Caco-2 (cell line): Measurements from ENCODE around the gene LGALS3. TPM values are rescaled to one million over a fixed set of nuclear protein-coding genes. Genes with fewer than 3 reads are reported as not detected.
A peak's percentile ranks its signal among the peaks of the same experiment; 100 is the strongest.

Source experiments
- BruUV-seq: library from RNA; stranded (reverse); fragments of 400-500 nt; replicated peaks from 2 replicates; lab custom pipeline; 2021; lab: Mats Ljungman, UMichigan
- CTCF ChIA-PET: fragments of 300-600 bp; sonication (Branson Sonifier 250); formaldehyde crosslinking; loops from one replicate; lab custom pipeline; 2022; ENCODE audit warnings: antibody characterized with exemption; lab: Charles Lee
- POLR2A ChIA-PET: fragments of 300-600 bp; sonication (Branson Sonifier 250); formaldehyde crosslinking; loops from one replicate; lab custom pipeline; 2022; ENCODE audit warnings: antibody characterized with exemption; lab: Charles Lee
- DNase-seq, 2 experiments: peaks; one replicate each; pipeline versions ENCODE4 v3.0.0 to v3.0.0-alpha.2; 2020 to 2022
- H3K27me3 ChIP-seq: replicated peaks from 2 replicates; pipeline ENCODE4 v1.6.0; 2011; ENCODE audit warnings: low read length; ENCODE audit not compliant: control insufficient read depth, insufficient read depth
- H3K36me3 ChIP-seq: 2 replicates; pipeline ENCODE4 v1.5.1; 2011; ENCODE audit warnings: low read length; ENCODE audit not compliant: control insufficient read depth, insufficient read depth
- H3K4me1 ChIP-seq: fragments of 250-450 bp; sonication (Bioruptor Pico); 2 replicates; pipeline ENCODE4 v1.5.1; 2020; ENCODE audit warnings: mild to moderate bottlenecking
- H3K4me3 ChIP-seq: 2 replicates; pipeline ENCODE4 v1.5.1; 2011; ENCODE audit warnings: low read depth, mild to moderate bottlenecking, control low read depth, low read length
- H3K9me3 ChIP-seq: fragments of 250-450 bp; sonication (Bioruptor Pico); 2 replicates; pipeline ENCODE4 v1.5.1; 2020; ENCODE audit warnings: mild to moderate bottlenecking, moderate library complexity
- H3K27ac Mint-ChIP-seq: one replicate; pipeline ENCODE4 v1.8.0; 2022; ENCODE audit warnings: mixed read lengths; ENCODE audit not compliant: unreplicated experiment
- H3K27me3 Mint-ChIP-seq: one replicate; pipeline ENCODE4 v1.8.0; 2022; ENCODE audit warnings: mixed read lengths; ENCODE audit not compliant: insufficient read depth, unreplicated experiment
- H3K36me3 Mint-ChIP-seq: one replicate; pipeline ENCODE4 v1.8.0; 2022; ENCODE audit warnings: mild to moderate bottlenecking, mixed read lengths; ENCODE audit not compliant: insufficient read depth, unreplicated experiment
- H3K4me1 Mint-ChIP-seq: one replicate; pipeline ENCODE4 v1.8.0; 2022; ENCODE audit warnings: low read depth, mixed read lengths; ENCODE audit not compliant: unreplicated experiment
- H3K4me3 Mint-ChIP-seq: one replicate; pipeline ENCODE4 v1.8.0; 2022; ENCODE audit warnings: mild to moderate bottlenecking, moderate library complexity, mixed read lengths; ENCODE audit not compliant: unreplicated experiment
- H3K9me3 Mint-ChIP-seq: one replicate; pipeline ENCODE4 v1.8.0; 2022; ENCODE audit warnings: mixed read lengths; ENCODE audit not compliant: unreplicated experiment
- intact Hi-C: fragments of 100-400 bp; cut with micrococcal nuclease; formaldehyde crosslinking; loops from one replicate; pipeline ENCODE4 v1.10.0; 2022; ENCODE audit not compliant: unreplicated experiment
- total RNA-seq: library from RNA; stranded (reverse); gene quantifications from 2 replicates; pipeline ENCODE4 v1.2.3, GENCODE V29; 2022
- TF ChIP-seq, protein P1 (sequence below), 2 experiments: fragments of 200-600 bp in 1 of 2; IDR thresholded peaks; 1 replicate in 1 of 2; 2 replicates in 1 of 2; pipeline versions ENCODE4 v1.5.1 to v1.8.0; 2011 to 2022; ENCODE audit warnings: antibody characterized with exemption in 1 of 2, control low read depth in 1 of 2, inconsistent platforms in 1 of 2, low read depth in 1 of 2, low read length in 1 of 2, mild to moderate bottlenecking in 1 of 2, moderate library complexity in 1 of 2; ENCODE audit not compliant: insufficient read depth in 1 of 2, severe bottlenecking in 1 of 2, unreplicated experiment in 1 of 2

LGALS3 gene
- total RNA-seq, 1 experiment from 2014 or later, result 206 TPM

DNA sequence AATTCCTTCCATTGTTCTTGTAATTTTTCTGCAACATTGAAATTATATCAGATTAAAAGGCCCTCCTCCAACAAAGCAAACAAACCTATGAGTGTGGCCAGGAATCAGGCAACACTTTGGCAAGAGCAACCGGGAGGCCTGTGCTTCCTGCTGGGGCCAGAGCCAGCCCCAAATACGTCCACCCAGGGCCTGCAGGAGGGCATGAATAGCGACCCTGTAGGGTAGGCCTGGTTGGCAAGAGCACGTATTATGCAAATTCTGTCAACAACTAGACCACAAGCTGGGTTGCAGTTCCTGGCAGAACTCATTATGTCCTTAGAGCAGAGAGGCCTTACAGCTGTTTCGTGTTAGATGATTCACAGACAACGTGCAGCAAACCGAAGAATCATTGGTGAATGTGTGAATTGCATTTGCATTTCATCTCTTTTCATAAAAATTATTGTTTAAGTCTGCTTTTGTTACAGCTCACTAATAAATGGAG, 26.9 kb upstream of the LGALS3 start:
- Mint-ChIP-seq H3K27ac (peak overlapping the region; percentile 99), H3K9me3 (peaks cover 7% of the 10 kb centered on the region), H3K4me1 (peaks cover 25% of the 10 kb centered on the region), H3K36me3 (peaks cover 26% of the 10 kb centered on the region), H3K4me3 (peak overlapping the region; percentile 91), H3K27me3 (no peaks in the 10 kb centered on the region)
- BruUV-seq, result no TSS peak
- peak overlapping the region; percentile 37 for H3K4me3 ChIP-seq
- TF ChIP-seq, protein P1, sequence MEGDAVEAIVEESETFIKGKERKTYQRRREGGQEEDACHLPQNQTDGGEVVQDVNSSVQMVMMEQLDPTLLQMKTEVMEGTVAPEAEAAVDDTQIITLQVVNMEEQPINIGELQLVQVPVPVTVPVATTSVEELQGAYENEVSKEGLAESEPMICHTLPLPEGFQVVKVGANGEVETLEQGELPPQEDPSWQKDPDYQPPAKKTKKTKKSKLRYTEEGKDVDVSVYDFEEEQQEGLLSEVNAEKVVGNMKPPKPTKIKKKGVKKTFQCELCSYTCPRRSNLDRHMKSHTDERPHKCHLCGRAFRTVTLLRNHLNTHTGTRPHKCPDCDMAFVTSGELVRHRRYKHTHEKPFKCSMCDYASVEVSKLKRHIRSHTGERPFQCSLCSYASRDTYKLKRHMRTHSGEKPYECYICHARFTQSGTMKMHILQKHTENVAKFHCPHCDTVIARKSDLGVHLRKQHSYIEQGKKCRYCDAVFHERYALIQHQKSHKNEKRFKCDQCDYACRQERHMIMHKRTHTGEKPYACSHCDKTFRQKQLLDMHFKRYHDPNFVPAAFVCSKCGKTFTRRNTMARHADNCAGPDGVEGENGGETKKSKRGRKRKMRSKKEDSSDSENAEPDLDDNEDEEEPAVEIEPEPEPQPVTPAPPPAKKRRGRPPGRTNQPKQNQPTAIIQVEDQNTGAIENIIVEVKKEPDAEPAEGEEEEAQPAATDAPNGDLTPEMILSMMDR (IDR thresholded peaks at IDR 0.05; ENCODE audit: insufficient read depth in 1 of 2, low read depth in 1 of 2, low read length in 1 of 2, severe bottlenecking in 1 of 2, unreplicated experiment in 1 of 2), result no peak
- no peaks in the 10 kb centered on the region for H3K27me3 ChIP-seq
- H3K4me1 ChIP-seq, result peaks cover 35% of the 10 kb centered on the region
- peak in 1 of 2 experiments; percentile 28 for DNase-seq
- POLR2A ChIA-PET, result interaction anchor here (0.6 to 2.8 kb wide), 7 partner anchors 20 to 50 kb away, joined by 3 to 54 read pairs (median 10); partner anchors contain the start of gene LGALS3
- intact Hi-C loops, result loop anchor here (2.0 kb wide), 1 partner anchor 25 kb away; no protein-coding TSS in a partner anchor
- CTCF ChIA-PET, result interaction anchor here (0.9 to 2.2 kb wide), 5 partner anchors 12 to 75 kb away, joined by 3 to 7 read pairs (median 5); partner anchors contain the start of genes LGALS3, MAPK1IP1L, SOCS4 and WDHD1
- peaks cover 10% of the 10 kb centered on the region for H3K9me3 ChIP-seq
- no peaks in the 10 kb centered on the region for H3K36me3 ChIP-seq

DNA sequence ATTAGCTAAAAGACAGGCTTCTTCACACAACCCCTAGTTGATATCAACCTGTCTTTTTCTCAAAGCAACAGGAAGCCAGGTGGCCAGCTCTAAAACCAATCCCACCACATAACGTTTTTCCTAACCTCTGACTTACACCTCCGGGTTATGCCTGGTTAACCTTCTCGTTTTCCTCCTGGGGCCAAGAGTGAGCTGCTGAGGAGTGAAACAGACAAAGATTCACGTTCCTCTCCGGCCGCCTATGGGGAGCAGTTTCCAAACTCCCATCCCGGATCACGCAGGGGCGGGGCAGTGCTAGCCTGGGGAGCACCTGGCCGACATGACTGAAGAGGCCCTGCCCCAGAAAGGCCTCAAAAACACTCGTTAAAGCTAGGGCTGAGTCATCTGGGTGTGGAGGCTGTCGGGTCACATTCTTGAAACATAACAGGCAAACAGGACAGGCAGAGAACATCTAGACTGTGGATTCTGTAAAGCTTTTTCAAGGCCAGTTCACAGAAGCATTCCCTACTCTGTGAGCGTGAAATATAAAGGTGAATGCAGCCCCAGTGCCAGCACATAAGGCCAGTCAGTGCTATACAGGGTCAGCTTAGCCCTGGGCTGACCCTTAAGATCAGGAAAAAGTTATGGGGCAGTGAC, 25.9 kb upstream of the LGALS3 start:
- DNase-seq, result peak; percentile 96
- H3K4me1 ChIP-seq, result peaks cover 38% of the 10 kb centered on the region
- CTCF ChIA-PET, result interaction anchor here (0.6 to 2.2 kb wide), 9 partner anchors 11 to 76 kb away, joined by 3 to 7 read pairs (median 4); partner anchors contain the start of genes LGALS3, MAPK1IP1L, SOCS4 and WDHD1
- peak overlapping the region; percentile 37 for H3K4me3 ChIP-seq
- Mint-ChIP-seq H3K4me3 (peak overlapping the region; percentile 91), H3K27ac (peak overlapping the region; percentile 99), H3K36me3 (peaks cover 34% of the 10 kb centered on the region), H3K27me3 (no peaks in the 10 kb centered on the region), H3K9me3 (peaks cover 7% of the 10 kb centered on the region), H3K4me1 (peaks cover 34% of the 10 kb centered on the region)
- TF ChIP-seq, protein P1 (IDR thresholded peaks at IDR 0.05; ENCODE audit: insufficient read depth in 1 of 2, low read depth in 1 of 2, low read length in 1 of 2, severe bottlenecking in 1 of 2, unreplicated experiment in 1 of 2), result no peak
- H3K27me3 ChIP-seq, result no peaks in the 10 kb centered on the region
- no peaks in the 10 kb centered on the region for H3K36me3 ChIP-seq
- POLR2A ChIA-PET, result interaction anchor here (0.7 to 2.8 kb wide), 12 partner anchors 8 to 52 kb away, joined by 3 to 54 read pairs (median 7); partner anchors contain the start of genes LGALS3 and MAPK1IP1L
- H3K9me3 ChIP-seq, result peaks cover 10% of the 10 kb centered on the region
- intact Hi-C loops, result loop anchor here (1.0 to 2.0 kb wide), 5 partner anchors 11 to 26 kb away; partner anchors contain the start of gene LGALS3
- BruUV-seq, result no TSS peak
